Large intestine (tissue), 3 donors: ENCODE results near the gene EDDM3A. TPM values are rescaled to one million over a fixed set of nuclear protein-coding genes. Genes with fewer than 3 reads are reported as not detected.
A peak's percentile ranks its signal among the peaks of the same experiment; 100 is the strongest.

Experiments
- DNase-seq, 2 donors: peaks; one replicate each; pipeline versions ENCODE4 v3.0.0 to v3.0.0-alpha.2; 2013
- H3K27ac ChIP-seq: one replicate; pipeline ENCODE4 v1.5.1; 2013; ENCODE audit warnings: low read length
- H3K27me3 ChIP-seq: 2 replicates; pipeline ENCODE4 v1.6.1; 2013; ENCODE audit warnings: low read length; ENCODE audit not compliant: control insufficient read depth, insufficient read depth
- H3K36me3 ChIP-seq: 2 replicates; pipeline ENCODE4 v1.6.1; 2013; ENCODE audit warnings: low read length; ENCODE audit not compliant: control insufficient read depth, insufficient read depth
- H3K4me1 ChIP-seq: one replicate; pipeline ENCODE4 v1.6.1; 2013; ENCODE audit warnings: low read length; ENCODE audit not compliant: control insufficient read depth, insufficient read depth
- H3K4me3 ChIP-seq: one replicate; pipeline ENCODE4 v1.5.1; 2013; ENCODE audit warnings: low read length
- H3K9me3 ChIP-seq: one replicate; pipeline ENCODE4 v1.6.1; 2013; ENCODE audit warnings: mild to moderate bottlenecking, low read depth, low read length, moderate library complexity; ENCODE audit not compliant: control insufficient read depth
- WGBS: methylation state at CpG from one replicate; pipeline ENCODE4 v1.1.5; 2013; ENCODE audit warnings: low lambda C conversion rate; ENCODE audit not compliant: insufficient coverage; 5-methylcytosine and 5-hydroxymethylcytosine counted together
- polyA plus RNA-seq: library from polyadenylated mRNA; unstranded; fragments of 120-200 nt; gene quantifications from one replicate; pipeline ENCODE4 v1.2.1, GENCODE V29; 2013

The EDDM3A gene
- polyA plus RNA-seq, 1 donor: not detected

DNA sequence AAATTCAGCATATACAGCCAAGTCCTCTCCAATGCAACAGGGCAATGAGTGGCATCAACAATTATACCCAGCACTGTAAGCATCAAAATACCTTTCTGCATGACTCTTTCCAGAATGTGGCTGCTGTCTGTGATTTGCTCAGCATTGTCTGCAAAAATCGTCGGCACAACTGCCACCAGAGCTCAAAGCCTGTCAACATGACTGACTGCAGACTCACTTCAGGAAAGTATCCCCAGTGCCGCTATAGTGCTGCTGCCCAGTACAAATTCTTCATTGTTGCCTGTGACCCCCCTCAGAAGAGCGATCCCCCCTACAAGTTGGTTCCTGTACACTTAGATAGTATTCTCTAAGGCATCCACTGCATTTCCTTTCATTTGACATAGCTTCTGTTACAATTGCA is 36.1 kb downstream of the EDDM3A start:
- no peaks in the 10 kb centered on the region for H3K36me3 ChIP-seq
- H3K4me3 ChIP-seq: no peak overlapping the region
- H3K27ac ChIP-seq: peak overlapping the region; percentile 41
- no peak for DNase-seq
- no CpG with 5 or more reads among the region's 4 CpGs for WGBS
- H3K4me1 ChIP-seq: peaks cover 10% of the 10 kb centered on the region
- no peaks in the 10 kb centered on the region for H3K9me3 ChIP-seq
- no peaks in the 10 kb centered on the region for H3K27me3 ChIP-seq

DNA sequence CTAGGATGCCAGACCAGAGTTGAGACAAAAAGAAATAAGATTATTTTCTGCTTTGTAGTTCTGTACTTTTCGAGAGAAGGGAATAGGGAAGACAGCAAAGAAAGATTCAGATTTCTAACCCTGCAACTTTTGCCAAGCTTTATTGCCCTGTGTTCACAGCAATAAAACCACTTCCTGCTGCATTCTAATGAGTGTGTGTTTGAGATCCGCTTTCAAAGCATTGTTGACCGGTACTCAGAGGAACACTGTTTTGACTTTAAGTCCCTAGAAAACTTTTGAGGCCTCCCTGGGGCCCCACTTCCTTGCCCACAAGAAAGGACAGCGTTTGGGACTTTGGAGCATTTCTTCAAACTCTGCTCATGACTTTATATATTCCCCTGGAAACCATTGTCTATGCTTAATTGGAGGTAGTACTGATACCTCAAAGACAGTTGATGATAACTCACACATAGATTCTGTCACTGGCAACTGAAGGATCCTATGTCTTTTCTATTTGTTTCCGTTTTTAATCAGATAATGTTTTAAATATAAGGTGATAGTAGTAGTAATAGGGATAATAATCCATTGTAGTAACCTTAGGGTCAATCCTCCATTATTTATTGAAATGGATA is 36.7 kb downstream of the EDDM3A start:
- no peaks in the 10 kb centered on the region for H3K27me3 ChIP-seq
- peak overlapping the region; percentile 41 for H3K27ac ChIP-seq
- H3K9me3 ChIP-seq: no peaks in the 10 kb centered on the region
- H3K36me3 ChIP-seq: no peaks in the 10 kb centered on the region
- WGBS: no CpG with 5 or more reads among the region's 5 CpGs
- peaks cover 10% of the 10 kb centered on the region for H3K4me1 ChIP-seq
- H3K4me3 ChIP-seq: no peak overlapping the region
- DNase-seq: peak; percentile 48 to 78

DNA sequence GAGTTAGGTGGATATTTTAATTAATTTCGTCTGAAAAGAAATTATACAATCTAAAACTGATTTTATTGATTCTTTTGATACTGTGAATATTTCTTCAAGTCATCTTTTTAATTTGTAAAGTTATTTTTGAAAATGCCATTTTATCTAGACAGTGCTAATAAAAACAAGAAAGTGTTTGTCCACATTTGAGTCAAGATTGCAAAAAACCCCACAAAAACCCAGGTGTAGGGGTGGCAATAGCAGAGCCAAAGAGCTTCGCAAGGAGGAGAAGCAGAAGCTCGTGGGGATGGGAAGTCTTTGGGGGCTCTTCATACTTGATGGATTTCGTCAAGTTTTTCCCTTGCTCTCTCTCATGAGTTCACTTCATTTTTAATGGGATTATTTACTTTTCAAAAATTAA is 41.3 kb downstream of the EDDM3A start:
- peaks cover 2% of the 10 kb centered on the region for H3K4me1 ChIP-seq
- no peak overlapping the region for H3K4me3 ChIP-seq
- H3K27ac ChIP-seq: no peak overlapping the region
- no peaks in the 10 kb centered on the region for H3K27me3 ChIP-seq
- DNase-seq: no peak
- no peaks in the 10 kb centered on the region for H3K9me3 ChIP-seq
- 92% methylated on average over 2 of the region's 4 CpGs for WGBS
- H3K36me3 ChIP-seq: no peaks in the 10 kb centered on the region

DNA sequence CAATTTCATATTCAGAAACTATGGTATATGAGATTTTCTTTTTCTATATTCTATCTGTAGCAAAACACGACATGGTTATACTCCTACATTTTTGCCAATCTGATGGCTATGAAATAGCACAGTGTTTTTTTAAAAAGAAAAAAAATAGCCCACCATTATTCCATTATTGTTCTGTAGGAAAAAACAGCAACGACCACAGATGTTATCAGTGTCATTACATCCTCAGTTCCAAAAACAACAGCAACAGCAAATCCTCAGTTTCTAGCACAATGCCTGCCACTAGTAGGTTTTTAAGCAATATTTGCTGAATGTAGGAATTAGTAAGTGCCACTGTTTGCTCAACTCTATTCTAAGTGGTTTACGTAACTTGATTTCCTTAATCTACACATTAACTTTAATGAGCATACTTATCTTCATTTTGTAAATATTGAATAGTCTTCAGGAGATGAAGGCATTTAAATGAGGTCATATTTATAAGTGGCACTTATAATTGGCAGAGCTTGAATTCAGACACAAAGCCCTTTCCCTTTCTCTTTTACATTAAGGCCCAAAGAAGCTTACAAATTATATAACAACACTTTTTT is 43.6 kb downstream of the EDDM3A start:
- Histone ChIP-seq H3K4me1 (no peaks in the 10 kb centered on the region), H3K27me3 (no peaks in the 10 kb centered on the region), H3K9me3 (no peaks in the 10 kb centered on the region), H3K27ac (no peak overlapping the region), H3K4me3 (no peak overlapping the region), H3K36me3 (no peaks in the 10 kb centered on the region)
- no CpG with 5 or more reads among the region's 3 CpGs for WGBS
- no peak for DNase-seq

DNA sequence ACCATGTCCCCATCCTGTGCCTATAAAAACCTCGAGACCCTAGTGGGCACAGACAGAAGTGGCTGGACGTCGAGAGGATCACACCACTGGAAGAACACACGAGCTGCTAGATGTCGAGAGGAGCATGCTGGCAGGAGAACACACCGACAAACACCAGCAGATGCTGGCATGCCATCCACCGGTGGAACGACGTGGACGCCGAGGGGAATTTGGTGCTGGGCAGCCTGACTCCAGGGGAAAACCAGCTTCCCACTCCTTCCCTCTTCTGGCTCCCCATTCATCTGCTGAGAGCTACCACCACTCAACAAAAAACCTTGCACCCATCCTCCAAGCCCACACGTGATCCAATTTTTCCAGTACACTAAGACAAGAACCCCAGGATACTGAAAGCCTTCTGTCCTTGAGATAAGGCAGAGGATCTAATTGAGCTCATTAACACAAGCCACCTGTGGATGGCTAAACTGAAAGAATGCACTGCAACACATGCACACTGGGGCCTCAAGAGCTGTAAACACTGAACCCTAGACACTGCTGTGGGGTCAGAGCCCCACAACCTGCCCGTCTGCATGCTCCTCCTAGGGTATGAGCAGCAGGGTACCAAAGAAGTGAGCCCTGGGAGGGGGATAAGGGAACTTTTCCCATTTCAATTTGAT is 44.9 kb downstream of the EDDM3A start:
- Histone ChIP-seq H3K4me1 (no peaks in the 10 kb centered on the region), H3K27ac (no peak overlapping the region), H3K4me3 (no peak overlapping the region), H3K36me3 (no peaks in the 10 kb centered on the region), H3K9me3 (no peaks in the 10 kb centered on the region), H3K27me3 (no peaks in the 10 kb centered on the region)
- 100% methylated on average over 1 of the region's 13 CpGs for WGBS
- DNase-seq: no peak

DNA sequence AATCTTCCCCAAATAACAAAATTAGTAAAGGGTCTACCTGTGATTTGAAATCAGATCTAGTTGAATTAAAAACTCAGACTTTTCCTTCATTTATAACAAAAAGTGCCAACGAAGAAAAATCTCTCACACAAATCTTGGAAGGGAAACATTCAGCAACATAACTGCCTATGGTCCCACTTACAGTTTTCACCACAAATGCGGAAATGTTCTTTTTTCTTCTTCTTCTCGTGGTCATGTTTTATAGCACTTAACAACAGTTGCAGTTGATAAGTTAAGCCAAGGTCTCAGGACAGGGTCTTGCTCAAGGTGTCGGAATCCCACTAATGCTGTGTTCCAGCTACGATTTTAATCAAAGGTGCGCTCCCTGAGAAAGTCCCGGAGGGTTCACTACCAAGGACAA is 45.5 kb downstream of the EDDM3A start:
- 60% methylated on average over 1 of the region's 7 CpGs for WGBS
- H3K4me1 ChIP-seq: no peaks in the 10 kb centered on the region

DNA sequence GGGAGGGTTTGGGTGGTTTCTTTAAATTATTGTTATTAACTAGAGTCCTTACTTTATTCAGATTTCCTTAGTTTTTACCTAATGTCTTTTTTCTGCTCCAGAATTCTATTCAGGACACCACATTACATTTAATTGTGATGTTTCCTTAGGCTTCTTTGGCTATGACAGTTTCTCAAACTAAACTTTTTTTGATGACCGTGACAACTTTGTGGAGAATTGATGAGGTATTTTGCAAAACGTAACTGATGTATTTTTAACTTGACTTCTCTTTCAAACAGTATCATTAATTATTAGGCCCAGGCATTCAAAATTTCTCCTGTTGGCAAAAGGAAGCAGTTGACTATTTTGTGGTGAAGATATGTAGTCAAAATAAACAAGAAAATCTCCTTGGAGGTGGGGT is 45.9 kb downstream of the EDDM3A start:
- 90% methylated on average over 2 of the region's 2 CpGs for WGBS
- no peaks in the 10 kb centered on the region for H3K9me3 ChIP-seq
- no peaks in the 10 kb centered on the region for H3K4me1 ChIP-seq
- H3K27me3 ChIP-seq: no peaks in the 10 kb centered on the region
- no peak overlapping the region for H3K27ac ChIP-seq
- H3K4me3 ChIP-seq: no peak overlapping the region
- no peaks in the 10 kb centered on the region for H3K36me3 ChIP-seq
- no peak for DNase-seq

More for the DNA sequence above, 45.5 kb downstream of the EDDM3A start:
- Histone ChIP-seq H3K27ac (no peak overlapping the region), H3K4me3 (no peak overlapping the region), H3K27me3 (no peaks in the 10 kb centered on the region), H3K9me3 (no peaks in the 10 kb centered on the region), H3K36me3 (no peaks in the 10 kb centered on the region)
- DNase-seq: no peak

DNA sequence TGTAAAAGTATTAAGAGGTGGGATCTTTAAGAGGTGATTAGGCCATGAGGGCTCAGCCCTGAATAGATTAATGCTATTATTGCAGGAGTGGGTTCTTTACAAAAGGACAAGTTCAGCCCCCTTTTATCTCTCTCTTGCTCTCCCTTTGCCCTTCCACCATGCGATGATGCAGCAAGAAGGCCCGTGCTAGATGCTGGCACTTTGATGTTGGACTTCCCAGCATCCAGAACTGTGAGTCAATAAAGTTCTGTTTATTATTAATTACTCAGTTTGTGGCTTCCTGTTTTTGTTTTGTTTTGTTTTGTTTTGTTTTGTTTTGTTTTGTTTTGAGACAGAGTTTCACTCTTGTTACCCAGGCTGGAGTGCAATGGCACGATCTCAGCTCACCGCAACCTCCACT is 46.9 kb downstream of the EDDM3A start:
- H3K27me3 ChIP-seq: no peaks in the 10 kb centered on the region
- no CpG with 5 or more reads among the region's 4 CpGs for WGBS
- no peaks in the 10 kb centered on the region for H3K36me3 ChIP-seq
- no peaks in the 10 kb centered on the region for H3K4me1 ChIP-seq
- no peak overlapping the region for H3K27ac ChIP-seq
- no peaks in the 10 kb centered on the region for H3K9me3 ChIP-seq
- no peak for DNase-seq
- H3K4me3 ChIP-seq: no peak overlapping the region

DNA sequence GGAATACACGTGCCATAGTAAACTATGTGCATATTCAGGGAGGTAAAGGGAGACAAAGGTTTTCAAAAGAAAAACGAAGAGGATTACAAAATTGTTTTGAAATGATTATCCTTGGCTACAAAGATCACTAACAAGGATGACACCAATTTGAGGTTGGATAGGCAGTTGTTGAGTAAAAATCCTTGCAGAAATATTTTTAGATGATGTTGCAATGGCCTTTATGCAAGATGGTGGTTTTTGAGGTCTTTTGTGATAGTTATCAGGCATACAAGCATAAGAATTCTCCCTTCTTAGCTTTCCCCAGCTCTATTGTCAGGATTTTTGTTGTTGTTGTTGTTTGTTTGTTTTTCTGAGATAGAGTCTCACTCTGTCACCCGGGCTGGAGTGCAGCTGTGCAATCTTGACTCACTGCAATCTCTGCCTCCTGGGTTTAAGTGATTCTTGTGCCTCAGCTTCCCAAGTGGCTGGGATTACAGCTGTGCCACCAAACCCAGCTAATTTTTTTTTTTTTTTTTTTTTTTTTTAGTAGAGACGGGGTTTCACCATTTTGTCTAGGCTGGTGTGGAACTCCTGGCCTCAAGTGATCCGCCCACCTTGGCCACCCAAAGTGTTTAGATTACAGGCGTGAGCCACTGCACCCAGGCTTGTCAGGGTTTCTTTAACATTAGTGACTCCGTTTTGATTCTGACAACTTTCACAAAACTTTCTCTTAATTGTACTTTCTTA is 49.1 kb downstream of the EDDM3A start:
- Histone ChIP-seq H3K36me3 (no peaks in the 10 kb centered on the region), H3K27ac (no peak overlapping the region), H3K9me3 (no peaks in the 10 kb centered on the region), H3K4me1 (peaks cover 7% of the 10 kb centered on the region), H3K4me3 (no peak overlapping the region), H3K27me3 (no peaks in the 10 kb centered on the region)
- no peak for DNase-seq
- WGBS: 90% methylated on average over 2 of the region's 7 CpGs

DNA sequence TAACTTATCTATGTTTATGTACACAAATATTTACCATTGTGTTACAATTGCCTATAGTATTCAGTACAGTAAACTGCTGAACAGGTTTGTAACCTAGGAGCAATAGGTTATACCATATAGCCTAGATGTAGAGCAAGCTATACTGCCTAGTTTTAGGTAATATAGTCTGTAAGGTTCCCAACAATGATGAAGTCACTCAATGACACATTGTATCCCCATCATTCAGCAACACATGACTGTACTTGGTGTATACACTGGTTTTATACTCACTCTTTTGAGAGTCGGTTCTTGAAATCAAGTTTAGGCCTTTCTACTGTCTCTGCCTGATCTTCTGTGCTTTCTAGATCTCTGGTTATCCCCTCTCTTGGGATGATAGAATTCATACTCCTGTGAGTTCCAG is 51.5 kb downstream of the EDDM3A start:
- H3K4me3 ChIP-seq: no peak overlapping the region
- no peaks in the 10 kb centered on the region for H3K27me3 ChIP-seq
- H3K9me3 ChIP-seq: no peaks in the 10 kb centered on the region
- H3K27ac ChIP-seq: no peak overlapping the region
- H3K4me1 ChIP-seq: peaks cover 12% of the 10 kb centered on the region
- H3K36me3 ChIP-seq: no peaks in the 10 kb centered on the region
- 100% methylated on average over 1 of the region's 1 CpG for WGBS
- DNase-seq: no peak
